ENCODE results near the gene PRSS53.

Gene PRSS53

GRCh38 chr16:31036691-31037090, 52.1 kb downstream of the PRSS53 start:
- DNase-seq = no peak

- peak; percentile 96 for DNase-seq
Observed at GRCh38 chr16:31033709-31034492, 54.8 kb downstream of the PRSS53 start.

Measured in hematopoietic multipotent progenitor cell treated with erythropoietin and hydrocortisone succinate and interleukin-3 and kit ligand, for 6 days (in vitro differentiated cells).